ENCODE results near the gene NEDD4L.

NEDD4L gene

DNA sequence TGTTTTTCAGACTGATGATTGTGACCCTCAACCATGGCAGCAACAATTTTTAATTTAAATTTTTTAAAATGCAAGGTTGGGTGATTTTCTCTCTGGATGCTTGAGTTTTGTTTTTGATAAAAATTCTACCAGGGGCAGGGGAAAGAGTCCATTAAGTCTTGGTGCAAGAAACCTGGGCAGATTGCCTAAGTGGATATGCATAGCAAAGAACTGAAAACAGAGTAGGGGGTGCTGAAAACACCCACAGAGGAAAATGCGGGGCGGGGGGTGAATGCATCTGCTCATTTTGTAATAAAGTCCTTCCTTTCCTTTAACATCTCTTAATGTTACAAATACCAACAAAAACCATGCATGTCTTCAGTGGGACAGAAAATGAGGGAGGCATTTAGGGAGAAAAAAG, 138.0 kb downstream of the NEDD4L start:
- Histone ChIP-seq H3K18ac (ENCODE audit: low read length) (no peak overlapping the region), H2BK12ac (ENCODE audit: low read length) (no peak overlapping the region), H3K4me2 (ENCODE audit: low read length) (no peak overlapping the region), H3K23ac (ENCODE audit: low read length) (no peak overlapping the region), H2AK5ac (ENCODE audit: low read length) (no peak overlapping the region), H2AFZ (ENCODE audit: insufficient read depth, low read length, poor library complexity) (no peak overlapping the region), H3K36me3 (ENCODE audit: control insufficient read depth in 1 of 2, insufficient read depth in 2 of 2, low read length in 2 of 2) (peaks cover 0 to 2% of the 10 kb centered on the region in 2 experiments), H3K79me1 (ENCODE audit: low read length) (peaks cover 2% of the 10 kb centered on the region), H3K27me3 (ENCODE audit: insufficient read depth, low read length) (no peaks in the 10 kb centered on the region), H4K8ac (ENCODE audit: low read depth, low read length) (no peak overlapping the region), H3K27ac (ENCODE audit: low read depth, low read length) (no peak overlapping the region), H2BK5ac (ENCODE audit: low read depth, low read length, poor library complexity) (no peak overlapping the region), H4K91ac (ENCODE audit: low read depth, low read length) (no peak overlapping the region), H3K4me1 (ENCODE audit: control insufficient read depth in 1 of 2, insufficient read depth in 2 of 2, low read length in 2 of 2) (peaks cover 7 to 8% of the 10 kb centered on the region in 2 experiments), H3K4ac (ENCODE audit: low read depth, low read length) (no peak overlapping the region), H3K9ac (ENCODE audit: low read length) (no peak overlapping the region), H3K79me2 (ENCODE audit: control insufficient read depth, insufficient read depth, low read length, poor library complexity) (peaks cover 1% of the 10 kb centered on the region), H3K4me3 (ENCODE audit: low read depth, low read length) (no peak overlapping the region), H2BK120ac (ENCODE audit: insufficient read depth, low read length, poor library complexity) (no peak overlapping the region), H4K12ac (ENCODE audit: low read depth, low read length) (no peak overlapping the region), H3K9me3 (ENCODE audit: insufficient read depth, low read depth, low read length) (peaks cover 1% of the 10 kb centered on the region), H3K14ac (ENCODE audit: low read length) (no peak overlapping the region)
- DNase-seq = no peak
- WGBS (ENCODE audit: extremely low coverage, insufficient coverage, insufficient read length) = no CpG with 5 or more reads among the region's 2 CpGs

DNA sequence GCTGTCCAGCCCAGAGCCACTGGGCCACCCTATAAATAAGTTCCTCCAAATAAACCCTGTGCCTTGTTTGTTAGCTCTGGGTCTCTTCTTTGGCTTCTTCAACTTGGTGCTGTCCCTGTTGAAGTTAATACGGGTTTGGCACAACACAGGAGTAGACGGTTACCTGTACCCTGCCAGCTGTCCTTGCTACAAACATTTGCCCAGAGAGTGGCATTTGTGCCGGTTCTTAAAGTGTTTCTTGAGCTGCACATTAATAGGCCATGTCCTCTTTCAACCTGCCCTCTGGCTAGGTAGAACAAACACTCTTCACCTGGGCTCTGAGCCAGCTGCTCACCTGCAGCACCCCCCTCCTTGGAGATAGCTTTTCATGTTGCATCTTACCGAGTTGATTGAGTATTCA, 139.2 kb downstream of the NEDD4L start:
- Histone ChIP-seq H3K79me1 (ENCODE audit: low read length) (peaks cover 4% of the 10 kb centered on the region), H3K9ac (ENCODE audit: low read length) (no peak overlapping the region), H3K4me1 (ENCODE audit: control insufficient read depth in 1 of 2, insufficient read depth in 2 of 2, low read length in 2 of 2) (peaks cover 10 to 12% of the 10 kb centered on the region in 2 experiments), H3K4me2 (ENCODE audit: low read length) (no peak overlapping the region), H3K18ac (ENCODE audit: low read length) (no peak overlapping the region), H4K91ac (ENCODE audit: low read depth, low read length) (no peak overlapping the region), H2BK120ac (ENCODE audit: insufficient read depth, low read length, poor library complexity) (no peak overlapping the region), H3K36me3 (ENCODE audit: control insufficient read depth in 1 of 2, insufficient read depth in 2 of 2, low read length in 2 of 2) (peaks cover 0 to 2% of the 10 kb centered on the region in 2 experiments), H2AK5ac (ENCODE audit: low read length) (no peak overlapping the region), H2AFZ (ENCODE audit: insufficient read depth, low read length, poor library complexity) (no peak overlapping the region), H3K4me3 (ENCODE audit: low read depth, low read length) (no peak overlapping the region), H4K12ac (ENCODE audit: low read depth, low read length) (no peak overlapping the region), H4K8ac (ENCODE audit: low read depth, low read length) (no peak overlapping the region), H2BK5ac (ENCODE audit: low read depth, low read length, poor library complexity) (no peak overlapping the region), H3K27ac (ENCODE audit: low read depth, low read length) (no peak overlapping the region), H3K23ac (ENCODE audit: low read length) (no peak overlapping the region), H2BK12ac (ENCODE audit: low read length) (no peak overlapping the region), H3K4ac (ENCODE audit: low read depth, low read length) (no peak overlapping the region), H3K14ac (ENCODE audit: low read length) (no peak overlapping the region), H3K9me3 (ENCODE audit: insufficient read depth, low read depth, low read length) (peaks cover 1% of the 10 kb centered on the region), H3K79me2 (ENCODE audit: control insufficient read depth, insufficient read depth, low read length, poor library complexity) (peaks cover 3% of the 10 kb centered on the region), H3K27me3 (ENCODE audit: insufficient read depth, low read length) (no peaks in the 10 kb centered on the region)
- no peak for DNase-seq
- no CpG with 5 or more reads among the region's 4 CpGs for WGBS (ENCODE audit: extremely low coverage, insufficient coverage, insufficient read length)

DNA sequence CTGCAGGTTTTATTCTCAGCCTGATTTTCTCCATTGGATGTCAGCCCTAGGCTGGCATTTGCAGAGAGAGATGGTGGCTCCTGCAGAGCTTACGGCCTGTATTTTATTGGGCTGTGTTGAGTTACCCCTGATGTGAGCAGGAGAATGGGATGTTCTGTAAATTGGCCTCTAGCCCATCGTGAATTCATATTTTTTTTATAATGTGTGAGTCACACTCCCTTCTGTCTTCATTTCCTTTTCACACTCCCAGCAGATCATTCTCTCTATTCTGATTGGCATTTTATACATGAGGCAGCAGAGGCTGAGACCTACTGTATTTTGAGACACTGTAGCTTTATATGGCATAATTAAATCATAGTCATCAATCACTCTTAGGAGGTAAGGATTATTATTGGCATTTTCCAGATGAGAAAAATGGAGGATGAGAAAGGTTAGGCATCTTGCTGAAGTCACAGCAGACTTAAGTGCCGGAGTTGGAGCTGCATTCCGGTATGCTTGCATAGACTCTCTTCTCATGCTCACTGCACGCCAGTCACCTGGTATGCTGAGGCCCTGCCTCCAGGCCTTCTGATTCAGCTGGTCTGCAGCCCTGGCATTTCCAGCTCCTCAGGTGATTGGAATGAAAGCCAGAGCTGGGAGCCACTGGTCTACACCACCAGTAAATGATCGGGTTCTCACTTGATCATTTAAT, 142.4 kb downstream of the NEDD4L start:
- no peak overlapping the region for H2AFZ ChIP-seq (ENCODE audit: insufficient read depth, low read length, poor library complexity)
- H3K14ac ChIP-seq (ENCODE audit: low read length) = no peak overlapping the region
- H3K36me3 ChIP-seq (ENCODE audit: control insufficient read depth in 1 of 2, insufficient read depth in 2 of 2, low read length in 2 of 2) = peaks cover 0 to 2% of the 10 kb centered on the region in 2 experiments
- H4K8ac ChIP-seq (ENCODE audit: low read depth, low read length) = no peak overlapping the region
- WGBS (ENCODE audit: extremely low coverage, insufficient coverage, insufficient read length) = no CpG with 5 or more reads among the region's 6 CpGs
- no peak overlapping the region for H3K4ac ChIP-seq (ENCODE audit: low read depth, low read length)
- H2BK5ac ChIP-seq (ENCODE audit: low read depth, low read length, poor library complexity) = no peak overlapping the region
- no peak overlapping the region for H3K23ac ChIP-seq (ENCODE audit: low read length)
- no peaks in the 10 kb centered on the region for H3K27me3 ChIP-seq (ENCODE audit: insufficient read depth, low read length)
- H3K79me2 ChIP-seq (ENCODE audit: control insufficient read depth, insufficient read depth, low read length, poor library complexity) = peaks cover 3% of the 10 kb centered on the region
- H4K12ac ChIP-seq (ENCODE audit: low read depth, low read length) = no peak overlapping the region
- H2BK120ac ChIP-seq (ENCODE audit: insufficient read depth, low read length, poor library complexity) = no peak overlapping the region
- no peak overlapping the region for H3K4me3 ChIP-seq (ENCODE audit: low read depth, low read length)
- peak overlapping the region; percentile 11 for H3K4me2 ChIP-seq (ENCODE audit: low read length)
- no peak overlapping the region for H2BK12ac ChIP-seq (ENCODE audit: low read length)
- peaks cover 1% of the 10 kb centered on the region for H3K9me3 ChIP-seq (ENCODE audit: insufficient read depth, low read depth, low read length)
- H3K27ac ChIP-seq (ENCODE audit: low read depth, low read length) = peak overlapping the region; percentile 57
- H3K9ac ChIP-seq (ENCODE audit: low read length) = no peak overlapping the region
- peak; percentile 93 to 94 for DNase-seq
- H4K91ac ChIP-seq (ENCODE audit: low read depth, low read length) = no peak overlapping the region
- H3K79me1 ChIP-seq (ENCODE audit: low read length) = peaks cover 4% of the 10 kb centered on the region
- no peak overlapping the region for H2AK5ac ChIP-seq (ENCODE audit: low read length)
- H3K18ac ChIP-seq (ENCODE audit: low read length) = no peak overlapping the region
- peaks cover 10 to 14% of the 10 kb centered on the region in 2 experiments for H3K4me1 ChIP-seq (ENCODE audit: control insufficient read depth in 1 of 2, insufficient read depth in 2 of 2, low read length in 2 of 2)

DNA sequence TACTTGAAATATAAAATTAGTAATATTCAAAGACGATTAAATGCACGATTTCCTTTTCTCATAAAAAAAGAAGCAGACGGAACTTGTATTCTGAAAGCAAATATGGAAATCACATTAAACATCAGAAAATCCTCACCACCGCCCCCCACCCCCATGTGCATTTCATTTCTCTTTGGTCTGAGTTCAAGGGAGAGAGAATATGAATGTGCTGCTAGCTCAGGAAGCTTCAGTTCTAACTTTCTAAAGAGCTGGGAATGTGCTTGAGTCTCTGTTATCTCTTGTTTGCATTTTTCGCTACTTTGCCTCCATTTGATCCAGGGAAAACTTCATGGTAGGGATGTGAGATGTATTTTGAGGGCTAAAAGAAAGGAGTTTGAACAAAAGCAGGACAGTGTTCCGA, 143.6 kb downstream of the NEDD4L start:
- H3K9me3 ChIP-seq (ENCODE audit: insufficient read depth, low read depth, low read length) = peaks cover 1% of the 10 kb centered on the region
- WGBS (ENCODE audit: extremely low coverage, insufficient coverage, insufficient read length) = no CpG with 5 or more reads among the region's 6 CpGs
- no peak overlapping the region for H3K27ac ChIP-seq (ENCODE audit: low read depth, low read length)
- no peak overlapping the region for H3K4ac ChIP-seq (ENCODE audit: low read depth, low read length)
- H3K4me1 ChIP-seq (ENCODE audit: control insufficient read depth in 1 of 2, insufficient read depth in 2 of 2, low read length in 2 of 2) = peaks cover 10 to 14% of the 10 kb centered on the region in 2 experiments
- peaks cover 4% of the 10 kb centered on the region for H3K79me1 ChIP-seq (ENCODE audit: low read length)
- H2BK5ac ChIP-seq (ENCODE audit: low read depth, low read length, poor library complexity) = no peak overlapping the region
- DNase-seq = no peak
- no peak overlapping the region for H3K23ac ChIP-seq (ENCODE audit: low read length)
- peaks cover 3% of the 10 kb centered on the region for H3K79me2 ChIP-seq (ENCODE audit: control insufficient read depth, insufficient read depth, low read length, poor library complexity)
- no peak overlapping the region for H2AK5ac ChIP-seq (ENCODE audit: low read length)
- no peaks in the 10 kb centered on the region for H3K27me3 ChIP-seq (ENCODE audit: insufficient read depth, low read length)
- no peak overlapping the region for H3K14ac ChIP-seq (ENCODE audit: low read length)
- no peak overlapping the region for H3K9ac ChIP-seq (ENCODE audit: low read length)
- no peak overlapping the region for H2BK120ac ChIP-seq (ENCODE audit: insufficient read depth, low read length, poor library complexity)
- H4K8ac ChIP-seq (ENCODE audit: low read depth, low read length) = no peak overlapping the region
- peaks cover 0 to 2% of the 10 kb centered on the region in 2 experiments for H3K36me3 ChIP-seq (ENCODE audit: control insufficient read depth in 1 of 2, insufficient read depth in 2 of 2, low read length in 2 of 2)
- no peak overlapping the region for H4K91ac ChIP-seq (ENCODE audit: low read depth, low read length)
- H3K18ac ChIP-seq (ENCODE audit: low read length) = peak overlapping the region; percentile 10
- H4K12ac ChIP-seq (ENCODE audit: low read depth, low read length) = no peak overlapping the region
- no peak overlapping the region for H3K4me2 ChIP-seq (ENCODE audit: low read length)
- H3K4me3 ChIP-seq (ENCODE audit: low read depth, low read length) = no peak overlapping the region
- no peak overlapping the region for H2AFZ ChIP-seq (ENCODE audit: insufficient read depth, low read length, poor library complexity)
- H2BK12ac ChIP-seq (ENCODE audit: low read length) = no peak overlapping the region

Data from trophoblast cell (in vitro differentiated cells and primary cell).